ENCODE measurements around the gene COX7A2L. TPM values are rescaled to one million over a fixed set of nuclear protein-coding genes. Genes with fewer than 3 reads are reported as not detected.

COX7A2L gene
- total RNA-seq, 4 donors from 2014 or later, result 92.0 to 110 (median 94.4) TPM

- no peak overlapping the region for H3K4me3 ChIP-seq (ENCODE audit: low read depth, poor library complexity, severe bottlenecking)
- TF ChIP-seq POLR2A (IDR thresholded peaks at IDR 0.05) (no peak), CTCF (IDR thresholded peaks at IDR 0.05) (no peak)
- intact Hi-C loops (cut with DNase I; ENCODE audit: low total_unique reads), result no loop called here
- no peak for DNase-seq (ENCODE audit: low spot score in 2 of 2)
Observed at GRCh38 chr2:42307180-42307579, 53.8 kb downstream of the COX7A2L start.

DNA sequence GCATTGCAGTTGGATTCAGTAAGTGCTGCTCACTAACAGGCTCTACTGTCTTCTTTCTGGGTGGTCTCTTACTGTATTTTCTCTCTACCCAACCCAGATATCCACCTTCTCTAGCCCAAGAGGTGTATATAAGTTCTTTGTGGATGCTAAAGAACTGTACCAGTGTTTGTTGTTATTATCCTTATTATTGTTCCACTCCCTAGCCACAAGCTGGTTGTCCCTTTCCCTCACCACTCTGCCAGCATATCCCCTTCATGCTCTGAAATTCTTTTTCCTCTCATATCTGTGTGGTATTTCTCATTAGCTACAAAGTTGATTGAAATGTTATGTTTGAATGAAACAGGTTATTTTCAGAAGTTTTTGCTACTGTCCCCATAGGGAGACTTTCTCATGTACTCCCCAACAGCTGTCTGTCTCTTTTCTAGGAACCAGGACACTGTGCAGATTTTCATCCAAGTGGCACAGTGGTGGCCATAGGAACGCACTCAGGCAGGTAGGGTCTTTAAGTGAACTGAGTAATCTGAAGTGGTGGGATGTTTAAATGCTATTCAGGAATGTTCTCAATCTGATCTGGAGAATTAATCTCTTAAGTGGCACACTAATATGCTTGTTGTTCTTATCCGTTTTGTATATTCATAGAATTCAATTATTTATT is 56.8 kb downstream of the COX7A2L start:
- no peak overlapping the region for H3K4me3 ChIP-seq (ENCODE audit: low read depth, poor library complexity, severe bottlenecking)
- DNase-seq (ENCODE audit: low spot score in 2 of 2), result no peak
- WGBS, 2 donors, result 95 to 98% methylated on average over 2 of the region's 2 CpGs
- TF ChIP-seq POLR2A (IDR thresholded peaks at IDR 0.05), result no peak
- no peak for TF ChIP-seq CTCF (IDR thresholded peaks at IDR 0.05)
- intact Hi-C loops (cut with DNase I; ENCODE audit: low total_unique reads), result no loop called here

GRCh38 chr2:42303252-42303651 is 57.8 kb downstream of the COX7A2L start:
- TF ChIP-seq CTCF (IDR thresholded peaks at IDR 0.05), result no peak
- TF ChIP-seq POLR2A (IDR thresholded peaks at IDR 0.05), result no peak
- intact Hi-C loops (cut with DNase I; ENCODE audit: low total_unique reads), result no loop called here
- H3K4me3 ChIP-seq (ENCODE audit: low read depth, poor library complexity, severe bottlenecking), result no peak overlapping the region
- no peak for DNase-seq (ENCODE audit: low spot score in 2 of 2)
- WGBS, 2 donors, result 87 to 99% methylated on average over 3 of the region's 3 CpGs

DNA sequence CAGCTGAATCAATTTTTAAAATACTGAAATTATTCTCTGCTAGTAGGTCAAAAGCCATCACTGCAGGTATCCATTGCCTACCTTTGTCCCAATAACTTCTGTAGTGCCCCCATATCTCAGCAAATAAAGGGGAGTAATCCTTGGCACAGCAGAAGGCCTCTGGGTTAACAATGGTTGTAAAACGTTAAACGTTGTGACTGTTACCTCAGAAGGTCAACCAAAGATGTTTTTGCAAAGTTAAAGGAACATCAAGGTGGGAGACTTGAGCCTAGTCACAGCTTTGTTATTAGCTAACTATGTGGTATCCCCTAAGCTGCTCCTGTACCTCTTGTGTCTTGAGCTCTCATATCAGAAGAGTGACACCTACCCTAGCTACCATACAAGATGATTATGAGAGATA is 60.5 kb downstream of the COX7A2L start:
- WGBS, 2 donors, result 74 to 80% methylated on average over 2 of the region's 2 CpGs
- intact Hi-C loops (cut with DNase I; ENCODE audit: low total_unique reads), result no loop called here
- no peak for DNase-seq (ENCODE audit: low spot score in 2 of 2)

More for the DNA sequence above, 60.5 kb downstream of the COX7A2L start:
- no peak overlapping the region for H3K4me3 ChIP-seq (ENCODE audit: low read depth, poor library complexity, severe bottlenecking)
- TF ChIP-seq POLR2A (IDR thresholded peaks at IDR 0.05), result no peak
- no peak for TF ChIP-seq CTCF (IDR thresholded peaks at IDR 0.05)

Other genes starting within 250 kb of the COX7A2L start
- gene EML4, start 191.9 kb downstream of the COX7A2L start, total RNA-seq, result 10 to 100 TPM; 29.5 to 37.4 (median 33.6) TPM
- gene KCNG3, start 132.8 kb upstream of the COX7A2L start, total RNA-seq, result under 1 TPM; 0.25 to 0.98 (median 0.57) TPM
- 10 to 100 TPM; 32.9 to 50.4 (median 35.9) TPM for gene MTA3, start 207.4 kb upstream of the COX7A2L start, total RNA-seq